ENCODE data around the gene KLHL29. TPM values are rescaled to one million over a fixed set of nuclear protein-coding genes. Genes with fewer than 3 reads are reported as not detected.

Gene KLHL29
- total RNA-seq, 4 donors from 2014 or later = 4.8 to 17.0 (median 10.5) TPM

DNA sequence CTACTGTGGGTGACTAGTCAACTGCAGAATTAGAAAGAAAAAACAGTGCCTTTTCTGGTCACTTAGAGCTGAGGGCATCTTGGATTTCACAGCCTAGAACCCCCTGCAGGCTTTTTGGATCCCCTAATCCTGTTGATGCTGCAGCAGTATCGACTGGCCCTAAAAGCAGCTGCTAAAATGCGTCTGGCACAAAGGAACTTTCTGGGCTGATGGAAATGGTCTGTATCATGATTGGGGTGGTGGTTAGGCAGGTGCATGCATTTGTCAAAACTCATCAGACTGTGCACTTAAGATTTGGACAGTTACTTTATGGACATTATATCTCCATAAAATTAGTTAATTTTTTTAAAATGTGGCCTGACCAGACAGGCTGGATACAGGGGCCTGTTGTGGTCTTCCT, 149.8 kb downstream of the KLHL29 start:
- H3K36me3 ChIP-seq = no peaks in the 10 kb centered on the region
- no peaks in the 10 kb centered on the region for H3K4me1 ChIP-seq
- TF ChIP-seq, protein P1, sequence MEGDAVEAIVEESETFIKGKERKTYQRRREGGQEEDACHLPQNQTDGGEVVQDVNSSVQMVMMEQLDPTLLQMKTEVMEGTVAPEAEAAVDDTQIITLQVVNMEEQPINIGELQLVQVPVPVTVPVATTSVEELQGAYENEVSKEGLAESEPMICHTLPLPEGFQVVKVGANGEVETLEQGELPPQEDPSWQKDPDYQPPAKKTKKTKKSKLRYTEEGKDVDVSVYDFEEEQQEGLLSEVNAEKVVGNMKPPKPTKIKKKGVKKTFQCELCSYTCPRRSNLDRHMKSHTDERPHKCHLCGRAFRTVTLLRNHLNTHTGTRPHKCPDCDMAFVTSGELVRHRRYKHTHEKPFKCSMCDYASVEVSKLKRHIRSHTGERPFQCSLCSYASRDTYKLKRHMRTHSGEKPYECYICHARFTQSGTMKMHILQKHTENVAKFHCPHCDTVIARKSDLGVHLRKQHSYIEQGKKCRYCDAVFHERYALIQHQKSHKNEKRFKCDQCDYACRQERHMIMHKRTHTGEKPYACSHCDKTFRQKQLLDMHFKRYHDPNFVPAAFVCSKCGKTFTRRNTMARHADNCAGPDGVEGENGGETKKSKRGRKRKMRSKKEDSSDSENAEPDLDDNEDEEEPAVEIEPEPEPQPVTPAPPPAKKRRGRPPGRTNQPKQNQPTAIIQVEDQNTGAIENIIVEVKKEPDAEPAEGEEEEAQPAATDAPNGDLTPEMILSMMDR (IDR thresholded peaks at IDR 0.05) = no peak
- no peak for TF ChIP-seq POLR2A (IDR thresholded peaks at IDR 0.05)
- no peak overlapping the region for H3K4me3 ChIP-seq
- H3K27me3 ChIP-seq = no peaks in the 10 kb centered on the region
- no peaks in the 10 kb centered on the region for H3K9me3 ChIP-seq
- intact Hi-C loops (cut with DNase I; ENCODE audit: low total_unique reads) = no loop called here
- no peak overlapping the region for H3K27ac ChIP-seq
- no peak for DNase-seq

DNA sequence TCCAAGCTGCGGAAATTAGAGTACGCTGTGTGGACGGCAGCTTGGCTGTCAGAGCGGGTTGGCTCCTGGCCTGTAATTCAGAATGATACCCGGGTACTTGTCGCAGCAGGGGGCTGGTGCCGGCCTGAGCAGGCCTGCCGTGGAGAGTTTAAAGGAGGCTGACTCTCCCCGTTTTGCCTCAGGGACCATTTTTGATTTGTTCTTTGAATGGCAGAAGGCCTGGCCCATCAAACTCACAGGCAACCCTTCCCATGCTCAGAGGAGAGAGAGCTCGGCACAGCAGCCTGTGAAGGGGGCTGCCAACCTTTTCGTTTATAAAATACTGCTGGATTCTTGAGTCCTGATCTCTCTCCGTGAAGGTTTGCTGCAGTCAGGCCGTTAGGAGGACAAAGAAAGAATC, 151.3 kb downstream of the KLHL29 start:
- H3K27me3 ChIP-seq = no peaks in the 10 kb centered on the region
- DNase-seq = no peak
- TF ChIP-seq POLR2A (IDR thresholded peaks at IDR 0.05) = no peak
- TF ChIP-seq, protein P1 (IDR thresholded peaks at IDR 0.05) = no peak
- no peaks in the 10 kb centered on the region for H3K36me3 ChIP-seq
- intact Hi-C loops (cut with DNase I; ENCODE audit: low total_unique reads) = no loop called here
- H3K4me1 ChIP-seq = peaks cover 2 to 8% of the 10 kb centered on the region in 2 donors
- H3K4me3 ChIP-seq = no peak overlapping the region
- H3K9me3 ChIP-seq = no peaks in the 10 kb centered on the region
- H3K27ac ChIP-seq = no peak overlapping the region

DNA sequence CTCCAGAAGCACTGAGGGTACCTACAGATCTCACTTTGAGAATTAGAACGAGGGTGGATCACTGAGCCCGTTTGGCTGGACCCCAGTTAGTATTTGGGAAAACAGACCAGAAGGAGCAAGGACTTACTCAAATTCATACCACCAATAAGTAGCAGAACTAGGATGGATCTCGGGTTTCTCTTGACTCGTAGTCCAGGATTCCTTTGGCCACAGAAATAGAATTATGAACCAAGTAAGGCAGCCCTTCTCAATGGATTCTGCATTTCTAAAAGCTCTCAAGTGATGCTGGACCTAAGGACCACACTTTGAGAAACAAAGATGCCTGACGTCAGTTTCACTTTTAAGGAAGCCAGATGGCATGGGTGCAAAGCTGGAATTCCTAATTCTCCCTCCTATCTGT, 153.0 kb downstream of the KLHL29 start:
- no peaks in the 10 kb centered on the region for H3K27me3 ChIP-seq
- TF ChIP-seq, protein P1 (IDR thresholded peaks at IDR 0.05) = no peak
- no peak for TF ChIP-seq POLR2A (IDR thresholded peaks at IDR 0.05)
- H3K36me3 ChIP-seq = no peaks in the 10 kb centered on the region
- no peak for DNase-seq
- no peak overlapping the region for H3K27ac ChIP-seq
- no peak overlapping the region for H3K4me3 ChIP-seq
- intact Hi-C loops (cut with DNase I; ENCODE audit: low total_unique reads) = no loop called here
- H3K4me1 ChIP-seq = peaks cover 7 to 8% of the 10 kb centered on the region in 2 donors
- H3K9me3 ChIP-seq = no peaks in the 10 kb centered on the region

DNA sequence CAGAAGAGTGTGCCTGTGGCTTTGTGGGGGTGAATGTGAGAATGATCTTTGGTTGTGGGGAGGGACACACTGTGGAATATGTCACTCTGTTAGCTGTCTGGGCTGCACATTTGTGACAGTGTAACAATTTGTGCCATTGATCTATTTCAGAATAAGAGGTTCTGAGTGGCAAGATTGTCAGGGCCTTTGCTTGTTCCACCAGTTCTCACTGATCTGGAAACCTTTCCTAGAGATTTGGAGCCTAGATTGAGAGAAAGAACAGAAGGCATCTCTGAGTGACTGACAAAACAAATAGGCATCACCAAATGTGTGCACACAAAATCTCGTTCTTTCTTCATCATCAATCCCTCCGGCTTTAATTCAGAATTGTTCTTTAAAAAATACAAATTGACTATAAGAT, 153.6 kb downstream of the KLHL29 start:
- intact Hi-C loops (cut with DNase I; ENCODE audit: low total_unique reads) = no loop called here
- peaks cover 7 to 8% of the 10 kb centered on the region in 2 donors for H3K4me1 ChIP-seq

DNA sequence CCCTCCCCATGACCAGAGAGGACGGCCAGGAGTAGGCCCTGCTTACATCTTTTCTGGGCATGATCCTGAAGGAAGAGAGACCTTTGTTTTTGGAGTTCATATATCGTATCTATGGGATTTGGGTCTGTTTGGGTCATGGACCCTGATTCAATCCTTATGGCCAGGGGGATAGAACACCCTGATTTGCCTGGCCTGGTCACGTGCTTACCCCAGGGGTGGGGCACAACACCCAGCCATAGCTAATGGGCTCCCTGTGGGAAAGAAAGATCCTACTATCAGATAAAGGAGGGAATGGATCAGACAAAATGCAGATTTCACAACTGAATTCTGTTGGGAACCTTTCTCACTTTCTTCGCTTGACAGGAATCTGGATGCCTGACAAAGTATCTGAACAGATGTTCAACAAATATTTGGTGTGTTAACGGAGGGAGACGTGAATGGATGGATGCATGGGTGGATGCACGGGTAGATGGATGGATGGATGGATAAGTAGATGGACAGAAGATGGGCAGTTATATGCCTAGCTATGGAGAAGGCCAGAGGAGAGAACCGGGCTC, 155.9 kb downstream of the KLHL29 start:
- DNase-seq = no peak
- Histone ChIP-seq H3K9me3 (no peaks in the 10 kb centered on the region), H3K4me3 (no peak overlapping the region), H3K27me3 (no peaks in the 10 kb centered on the region), H3K27ac (peak overlapping the region; percentile 87 to 90), H3K36me3 (no peaks in the 10 kb centered on the region), H3K4me1 (peaks cover 7 to 8% of the 10 kb centered on the region in 2 donors)
- intact Hi-C loops (cut with DNase I; ENCODE audit: low total_unique reads) = no loop called here
- TF ChIP-seq, protein P1 (IDR thresholded peaks at IDR 0.05) = no peak
- TF ChIP-seq POLR2A (IDR thresholded peaks at IDR 0.05) = no peak

More for the DNA sequence above, 153.6 kb downstream of the KLHL29 start:
- no peak for DNase-seq
- Histone ChIP-seq H3K27me3 (no peaks in the 10 kb centered on the region), H3K4me3 (no peak overlapping the region), H3K36me3 (no peaks in the 10 kb centered on the region), H3K27ac (no peak overlapping the region), H3K9me3 (no peaks in the 10 kb centered on the region)
- no peak for TF ChIP-seq POLR2A (IDR thresholded peaks at IDR 0.05)
- TF ChIP-seq, protein P1 (IDR thresholded peaks at IDR 0.05) = no peak
